ENCODE measurements around the gene ESR2. TPM values are rescaled to one million over a fixed set of nuclear protein-coding genes. Genes with fewer than 3 reads are reported as not detected.
"Not testable (repeated sequence)": the region's sequence is repeated elsewhere in the genome, so short reads cannot be mapped to it uniquely, and the experiment has no call there.

Gene ESR2
- total RNA-seq, 2 donors from 2014 or later, result not detected

DNA sequence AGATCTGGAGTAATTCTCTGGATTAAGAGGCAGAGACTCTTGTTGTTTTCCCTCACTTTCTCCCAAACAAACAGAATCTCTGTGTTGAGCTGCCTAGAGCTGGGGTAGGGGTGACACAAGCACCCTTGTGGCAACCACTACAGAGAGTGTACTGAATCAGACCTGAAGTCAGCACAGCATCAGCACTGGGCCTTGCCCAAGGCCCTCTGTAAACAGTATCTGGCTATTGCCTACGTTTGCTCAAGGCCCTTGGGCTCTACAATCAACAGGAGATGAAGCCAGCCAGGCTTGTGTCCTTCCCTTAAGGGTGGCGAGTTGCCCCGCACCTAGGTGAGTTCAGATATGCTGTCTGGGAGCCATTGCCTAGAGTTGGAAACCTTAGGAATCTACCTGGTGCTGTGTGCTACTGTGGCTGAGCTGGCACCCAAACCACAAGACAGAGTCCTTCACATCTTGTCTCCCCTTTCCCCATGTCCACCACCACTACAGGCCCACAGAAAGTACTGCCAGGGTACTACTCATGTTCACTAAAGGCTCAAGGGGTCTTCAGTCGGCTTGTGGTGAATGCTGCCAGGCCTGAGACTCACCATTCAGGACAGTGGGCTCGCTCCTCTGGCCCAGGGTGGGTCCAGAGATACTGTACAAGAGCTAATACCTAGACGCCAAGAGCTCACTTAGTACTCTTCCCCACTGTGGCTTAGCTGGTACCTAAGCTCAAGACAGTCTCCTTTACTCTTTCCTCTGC lies 234.5 kb downstream of the ESR2 start:
- intact Hi-C loops (cut with DNase I), result no loop called here
- ATAC-seq (no peak), DNase-seq (no peak)
- Histone ChIP-seq H3K4me1 (peaks cover 5% of the 10 kb centered on the region), H3K36me3 (replicated peaks in 1 of 2; ENCODE audit: insufficient read depth in 1 of 2, low read depth in 2 of 2) (peaks cover 0 to 3% of the 10 kb centered on the region in 2 donors), H3K9me3 (no peaks in the 10 kb centered on the region), H3K27me3 (no peaks in the 10 kb centered on the region), H3K4me3 (no peak overlapping the region), H3K27ac (no peak overlapping the region)
- TF ChIP-seq, protein P1, sequence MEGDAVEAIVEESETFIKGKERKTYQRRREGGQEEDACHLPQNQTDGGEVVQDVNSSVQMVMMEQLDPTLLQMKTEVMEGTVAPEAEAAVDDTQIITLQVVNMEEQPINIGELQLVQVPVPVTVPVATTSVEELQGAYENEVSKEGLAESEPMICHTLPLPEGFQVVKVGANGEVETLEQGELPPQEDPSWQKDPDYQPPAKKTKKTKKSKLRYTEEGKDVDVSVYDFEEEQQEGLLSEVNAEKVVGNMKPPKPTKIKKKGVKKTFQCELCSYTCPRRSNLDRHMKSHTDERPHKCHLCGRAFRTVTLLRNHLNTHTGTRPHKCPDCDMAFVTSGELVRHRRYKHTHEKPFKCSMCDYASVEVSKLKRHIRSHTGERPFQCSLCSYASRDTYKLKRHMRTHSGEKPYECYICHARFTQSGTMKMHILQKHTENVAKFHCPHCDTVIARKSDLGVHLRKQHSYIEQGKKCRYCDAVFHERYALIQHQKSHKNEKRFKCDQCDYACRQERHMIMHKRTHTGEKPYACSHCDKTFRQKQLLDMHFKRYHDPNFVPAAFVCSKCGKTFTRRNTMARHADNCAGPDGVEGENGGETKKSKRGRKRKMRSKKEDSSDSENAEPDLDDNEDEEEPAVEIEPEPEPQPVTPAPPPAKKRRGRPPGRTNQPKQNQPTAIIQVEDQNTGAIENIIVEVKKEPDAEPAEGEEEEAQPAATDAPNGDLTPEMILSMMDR (IDR thresholded peaks at IDR 0.05), result no peak
- TF ChIP-seq POLR2A (IDR thresholded peaks at IDR 0.05), result no peak
- WGBS, 2 donors, result 76 to 84% methylated on average over 2 to 6 of the region's 6 CpGs

DNA sequence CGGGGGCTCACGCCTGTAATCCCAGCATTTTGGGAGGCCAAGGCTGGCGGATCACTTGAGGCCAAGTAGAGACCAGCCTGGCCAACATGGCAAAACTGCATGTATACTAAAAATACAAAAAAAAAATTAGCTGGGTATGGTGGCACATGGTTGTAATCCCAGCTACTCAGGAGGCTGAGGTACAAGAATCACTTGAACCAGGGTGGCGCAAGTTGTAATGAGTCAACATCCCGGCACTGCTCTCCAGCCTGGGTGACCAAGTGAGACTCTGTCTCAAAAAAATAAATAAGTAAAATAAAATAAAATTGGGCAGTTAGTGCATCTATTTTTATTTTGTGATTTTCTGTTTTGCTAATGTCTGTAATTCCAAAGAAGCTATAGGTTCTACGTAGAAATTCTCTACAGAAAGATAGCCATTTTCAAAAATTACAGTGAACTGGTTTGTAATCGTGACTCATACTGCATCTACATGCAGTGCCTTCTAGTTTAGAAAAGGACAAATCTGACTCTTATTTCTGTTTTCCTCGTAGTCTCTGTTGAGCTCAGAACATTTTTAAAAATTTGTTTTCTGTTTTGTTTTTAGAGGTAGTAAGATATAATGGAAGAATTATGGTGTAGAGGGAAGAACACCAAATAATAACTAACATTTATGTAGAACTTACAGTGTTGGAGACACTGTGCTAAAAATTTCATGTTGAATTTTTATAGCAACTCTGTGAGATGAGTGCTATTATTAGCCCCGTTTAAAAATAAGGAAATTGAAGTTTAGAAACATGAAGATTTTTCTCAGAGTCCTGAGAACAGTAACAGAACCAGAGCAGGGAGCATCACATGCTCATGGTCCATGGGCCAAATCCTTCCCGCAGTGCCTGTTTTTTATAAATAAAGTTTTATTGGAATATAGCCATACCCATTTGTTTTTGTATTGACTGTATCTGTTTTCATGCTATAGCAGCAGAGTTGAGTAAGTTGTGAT lies 240.2 kb downstream of the ESR2 start:
- H3K9me3 ChIP-seq, result no peaks in the 10 kb centered on the region
- no peak for DNase-seq
- H3K27ac ChIP-seq, result no peak overlapping the region
- 83 to 84% methylated on average over 10 of the region's 10 CpGs for WGBS, 2 donors
- no peaks in the 10 kb centered on the region for H3K4me1 ChIP-seq
- no peaks in the 10 kb centered on the region for H3K27me3 ChIP-seq
- intact Hi-C loops (cut with DNase I), result no loop called here
- H3K36me3 ChIP-seq (replicated peaks in 1 of 2; ENCODE audit: insufficient read depth in 1 of 2, low read depth in 2 of 2), result peaks cover 8 to 10% of the 10 kb centered on the region in 2 donors
- no peak for ATAC-seq
- no peak for TF ChIP-seq POLR2A (IDR thresholded peaks at IDR 0.05)
- TF ChIP-seq, protein P1 (IDR thresholded peaks at IDR 0.05), result no peak
- no peak overlapping the region for H3K4me3 ChIP-seq

DNA sequence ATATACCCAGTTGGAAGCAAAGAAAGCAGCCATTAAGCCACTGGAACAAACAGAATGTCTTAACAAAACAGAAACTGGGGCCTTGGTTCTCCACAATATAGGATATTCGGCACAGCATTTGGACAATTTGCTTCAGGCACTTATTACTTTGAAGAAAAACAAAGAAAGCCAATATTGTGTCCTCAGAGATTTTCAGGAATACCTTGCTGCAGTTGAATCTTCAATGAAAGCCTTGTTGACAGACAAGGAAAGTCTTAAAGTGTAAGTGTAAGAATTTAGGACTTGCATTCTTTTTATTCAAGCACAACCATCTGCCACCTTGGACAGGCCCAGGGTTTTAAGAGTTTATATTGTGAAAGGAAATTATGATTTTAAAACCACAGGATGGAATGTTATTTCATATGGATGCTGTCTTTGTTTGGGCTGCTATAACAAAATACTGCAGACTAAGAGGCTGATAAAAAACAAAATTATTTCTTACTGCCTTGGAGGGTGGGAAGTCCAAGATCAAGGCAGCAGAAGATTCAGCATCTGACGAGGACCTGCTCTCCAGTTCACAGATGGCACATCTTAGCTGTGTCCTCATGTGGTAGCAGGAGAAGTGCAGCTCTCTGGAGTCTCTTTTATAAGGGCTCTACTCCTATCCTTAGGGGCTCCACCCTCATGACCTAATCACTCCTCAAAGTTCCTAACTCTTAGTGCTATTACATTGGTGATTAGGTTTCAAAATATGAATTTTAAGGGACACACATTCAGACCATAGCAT lies 244.4 kb downstream of the ESR2 start:
- ATAC-seq (no peak), DNase-seq (no peak)
- intact Hi-C loops (cut with DNase I), result no loop called here
- 93 to 97% methylated on average over 2 of the region's 2 CpGs for WGBS, 2 donors
- no peak overlapping the region for H3K4me3 ChIP-seq
- no peaks in the 10 kb centered on the region for H3K4me1 ChIP-seq
- H3K27me3 ChIP-seq, result no peaks in the 10 kb centered on the region
- H3K9me3 ChIP-seq, result no peaks in the 10 kb centered on the region
- no peak overlapping the region for H3K27ac ChIP-seq
- H3K36me3 ChIP-seq (replicated peaks in 1 of 2; ENCODE audit: insufficient read depth in 1 of 2, low read depth in 2 of 2), result peaks cover 8 to 10% of the 10 kb centered on the region in 2 donors
- no peak for TF ChIP-seq POLR2A (IDR thresholded peaks at IDR 0.05)
- TF ChIP-seq, protein P1 (IDR thresholded peaks at IDR 0.05), result no peak

DNA sequence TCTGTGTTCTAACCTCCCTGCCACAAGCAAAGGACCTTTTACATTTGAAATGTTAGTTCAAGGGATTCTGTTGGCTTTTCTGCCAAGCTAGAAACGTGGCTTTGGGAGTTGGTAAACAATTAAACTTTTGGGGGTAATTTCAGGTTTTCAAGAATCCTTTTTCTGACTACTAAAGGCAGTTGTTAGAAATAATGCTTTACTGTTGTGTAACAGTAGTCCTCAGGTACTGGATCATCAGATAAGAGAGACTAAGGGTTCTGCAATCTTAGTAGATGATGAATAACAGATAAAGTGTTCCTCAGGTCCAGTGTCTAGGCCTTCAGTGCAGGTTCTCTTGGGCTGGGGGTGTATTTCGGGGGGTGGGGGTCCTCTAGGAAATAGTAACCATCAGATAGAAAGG lies 249.1 kb downstream of the ESR2 start:
- no peak for TF ChIP-seq POLR2A (IDR thresholded peaks at IDR 0.05)
- TF ChIP-seq, protein P1 (IDR thresholded peaks at IDR 0.05), result no peak
- H3K27me3 ChIP-seq, result no peaks in the 10 kb centered on the region
- H3K4me1 ChIP-seq, result no peaks in the 10 kb centered on the region
- intact Hi-C loops (cut with DNase I), result no loop called here
- DNase-seq (no peak), ATAC-seq (no peak)
- no peak overlapping the region for H3K27ac ChIP-seq
- no peaks in the 10 kb centered on the region for H3K9me3 ChIP-seq
- no peaks in the 10 kb centered on the region for H3K36me3 ChIP-seq (replicated peaks in 1 of 2; ENCODE audit: insufficient read depth in 1 of 2, low read depth in 2 of 2)
- 59 to 61% methylated on average over 2 of the region's 2 CpGs for WGBS, 2 donors
- H3K4me3 ChIP-seq, result no peak overlapping the region

DNA sequence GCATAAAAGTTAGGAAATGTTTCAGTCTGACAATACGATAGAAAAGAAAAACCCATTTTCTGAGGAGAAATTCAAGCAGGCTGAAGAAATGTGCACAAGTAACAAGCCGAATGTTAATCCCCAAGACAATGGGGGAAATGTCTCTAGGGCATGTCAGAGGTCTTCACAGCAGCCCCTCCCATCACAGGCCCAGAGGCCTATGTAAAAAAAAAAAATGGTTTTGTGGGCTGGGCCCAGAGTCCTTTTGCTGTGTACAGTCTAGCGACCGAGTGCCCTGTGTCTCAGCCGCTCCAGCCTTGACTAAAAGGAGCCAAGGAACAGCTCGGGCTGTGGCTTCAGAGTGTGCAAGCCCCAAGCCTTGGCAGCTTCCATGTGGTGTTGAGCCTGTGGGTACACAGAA lies 250.9 kb downstream of the ESR2 start:
- intact Hi-C loops (cut with DNase I); H3K27ac ChIP-seq: not testable (repeated sequence)

More for the DNA sequence above, 250.9 kb downstream of the ESR2 start:
- DNase-seq; H3K9me3 ChIP-seq; ATAC-seq; H3K36me3 ChIP-seq (replicated peaks in 1 of 2; ENCODE audit: insufficient read depth in 1 of 2, low read depth in 2 of 2); H3K27me3 ChIP-seq; H3K4me3 ChIP-seq; H3K4me1 ChIP-seq: not testable (repeated sequence)
- WGBS, 2 donors, result 96 to 98% methylated on average over 6 of the region's 6 CpGs

All from body of pancreas (tissue), 4 donors.